HCT116 (cell line): ENCODE measurements around the gene SELENOK. TPM values are rescaled to one million over a fixed set of nuclear protein-coding genes. Genes with fewer than 3 reads are reported as not detected.
A peak's percentile ranks its signal among the peaks of the same experiment; 100 is the strongest.

Experiments used
- ATAC-seq: fragments of 200-7000 bp; cut with Tn5 transposase; 2 replicates; pipeline ENCODE4 v1.9.1; 2020; ENCODE audit warnings: mild to moderate bottlenecking, moderate library complexity
- BruUV-seq: library from RNA; stranded (reverse); fragments of 400-500 nt; replicated peaks from 2 replicates; lab custom pipeline; 2021; lab: Mats Ljungman, UMichigan
- CTCF ChIA-PET: fragments of 300-600 bp; sonication (Branson Sonifier 250); formaldehyde crosslinking; loops from one replicate; lab custom pipeline; 2021; ENCODE audit warnings: antibody characterized with exemption; lab: Charles Lee
- POLR2A ChIA-PET: fragments of 300-600, 350-600 bp; sonication (Branson Sonifier 250); formaldehyde crosslinking; loops from one replicate; lab custom pipeline; 2021; ENCODE audit warnings: antibody characterized with exemption; lab: Charles Lee
- RAD21 ChIA-PET, 2 experiments: fragments of 300-600 bp; sonication (Branson Sonifier 250); formaldehyde crosslinking; loops; one replicate each; lab custom pipeline; 2023; ENCODE audit warnings: low total read pairs in 2 of 2; ENCODE audit not compliant: uncharacterized antibody in 2 of 2, unreplicated experiment in 2 of 2, low non-redundant PET in 1 of 2; lab: Charles Lee
- DNase-seq: peaks from one replicate; pipeline ENCODE4 v3.0.0-alpha.2; 2010; ENCODE audit warnings: low read depth, low spot score
- H2AFZ ChIP-seq: fragments of 200-600 bp; shearing (Covaris generic), sonication (generic); 2 replicates; pipeline ENCODE4 v1.6.1; 2017; ENCODE audit warnings: low read depth, mixed run types, mixed read lengths, antibody characterized with exemption, low read length; ENCODE audit not compliant: poor library complexity, severe bottlenecking
- H3K27ac ChIP-seq: 2 replicates; pipeline ENCODE4 v1.5.1; 2012; ENCODE audit warnings: low read depth, low read length
- H3K27me3 ChIP-seq: fragments of 200-600 bp; sonication (generic); 2 replicates; pipeline ENCODE4 v1.6.1; 2016; ENCODE audit warnings: mixed run types, low read length, mixed read lengths; ENCODE audit not compliant: insufficient read depth
- H3K36me3 ChIP-seq, 2 experiments: fragments of 200-500 bp in 1 of 2; fragments of 200-600 bp in 1 of 2; sonication (Bioruptor generic) in 1 of 2; sonication (generic) in 1 of 2; 2 replicates each; pipeline versions ENCODE4 v1.5.1 to v1.6.1; 2014 to 2016; ENCODE audit warnings: low read length in 2 of 2, inconsistent platforms in 1 of 2, mixed read lengths in 1 of 2, mixed run types in 1 of 2; ENCODE audit not compliant: insufficient read depth in 2 of 2, control insufficient read depth in 1 of 2
- H3K4me1 ChIP-seq, 2 experiments: fragments of 200-600 bp in 1 of 2; sonication (generic) in 1 of 2; 2 replicates each; pipeline versions ENCODE4 v1.5.1 to v1.6.1; 2012 to 2017; ENCODE audit warnings: low read length in 2 of 2, inconsistent platforms in 1 of 2, mild to moderate bottlenecking in 1 of 2, mixed read lengths in 1 of 2, mixed run types in 1 of 2, moderate library complexity in 1 of 2; ENCODE audit not compliant: insufficient read depth in 2 of 2, control insufficient read depth in 1 of 2
- H3K4me2 ChIP-seq: fragments of 200-600 bp; sonication (generic); 2 replicates; pipeline ENCODE4 v1.6.1; 2017; ENCODE audit warnings: mixed run types, low read length, mixed read lengths
- H3K4me3 ChIP-seq, 2 experiments: fragments of 200-600 bp in 1 of 2; sonication (generic) in 1 of 2; replicated peaks in 1 of 2; 2 replicates each; pipeline ENCODE4 v1.5.1; 2011 to 2016; ENCODE audit warnings: low read length in 2 of 2, control low read depth in 1 of 2, low read depth in 1 of 2, mild to moderate bottlenecking in 1 of 2, mixed read lengths in 1 of 2, mixed run types in 1 of 2
- H3K79me2 ChIP-seq: fragments of 200-600 bp; sonication (generic); 2 replicates; pipeline ENCODE4 v1.6.1; 2017; ENCODE audit warnings: mild to moderate bottlenecking, mixed run types, low read length, moderate library complexity, mixed read lengths; ENCODE audit not compliant: insufficient read depth
- H3K9ac ChIP-seq: fragments of 200-600 bp; sonication (generic); 2 replicates; pipeline ENCODE4 v1.6.1; 2016; ENCODE audit warnings: low read length, mixed read lengths
- H3K9me2 ChIP-seq: fragments of 200-600 bp; sonication (generic), shearing (Covaris generic); 2 replicates; pipeline ENCODE4 v1.6.1; 2017; ENCODE audit warnings: mixed run types, mild to moderate bottlenecking, moderate library complexity; ENCODE audit not compliant: insufficient read depth
- H3K9me3 ChIP-seq, 2 experiments: fragments of 200-500 bp in 1 of 2; fragments of 200-600 bp in 1 of 2; sonication (Bioruptor generic) in 1 of 2; sonication (generic) in 1 of 2; 2 replicates each; pipeline ENCODE4 v1.6.1; 2014 to 2017; ENCODE audit warnings: low read length in 2 of 2, mixed read lengths in 2 of 2, inconsistent platforms in 1 of 2, low read depth in 1 of 2, mild to moderate bottlenecking in 1 of 2, mixed run types in 1 of 2, moderate library complexity in 1 of 2; ENCODE audit not compliant: control insufficient read depth in 1 of 2, insufficient read depth in 1 of 2
- H4K20me1 ChIP-seq: fragments of 200-600 bp; sonication (generic), shearing (Covaris generic); 2 replicates; pipeline ENCODE4 v1.6.1; 2017; ENCODE audit warnings: mixed run types, mild to moderate bottlenecking, moderate library complexity; ENCODE audit not compliant: insufficient read depth
- CTCF ChIP-seq, 3 experiments: fragments of 200-600 bp in 1 of 3; sonication (generic) in 1 of 3; IDR thresholded peaks in 2 of 3; conservative IDR thresholded peaks in 1 of 3; 2 replicates each; pipeline ENCODE4 v1.5.1; 2012 to 2017; ENCODE audit warnings: low read depth in 2 of 3, low read length in 2 of 3, antibody characterized with exemption in 1 of 3, borderline replicate concordance in 1 of 3, control low read depth in 1 of 3, mild to moderate bottlenecking in 1 of 3, mixed read lengths in 1 of 3, mixed run types in 1 of 3, moderate library complexity in 1 of 3; ENCODE audit not compliant: insufficient read depth in 1 of 3
- EZH2 ChIP-seq: fragments of 200-600 bp; sonication (generic); IDR thresholded peaks from 2 replicates; pipeline ENCODE4 v1.6.1; 2017; ENCODE audit warnings: antibody characterized with exemption, mixed run types
- POLR2A ChIP-seq: IDR thresholded peaks from 2 replicates; pipeline ENCODE4 v1.7.0; 2011; ENCODE audit warnings: borderline replicate concordance; ENCODE audit not compliant: insufficient read depth, insufficient read length; ENCODE audit errors: extremely low read depth
- POLR2AphosphoS5 ChIP-seq: IDR thresholded peaks from 2 replicates; pipeline ENCODE4 v1.6.1; 2011; ENCODE audit warnings: mild to moderate bottlenecking, low read depth, low read length, moderate library complexity
- RAD21 ChIP-seq: IDR thresholded peaks from 2 replicates; pipeline ENCODE4 v1.6.1; 2012; ENCODE audit warnings: low read depth, mild to moderate bottlenecking
- SIN3A ChIP-seq: IDR thresholded peaks from 2 replicates; pipeline ENCODE4 v1.6.1; 2012; ENCODE audit warnings: low read depth
- ZBTB33 ChIP-seq: IDR thresholded peaks from 2 replicates; pipeline ENCODE4 v1.6.1; 2011; ENCODE audit warnings: mild to moderate bottlenecking, low read length, moderate library complexity; ENCODE audit not compliant: insufficient replicate concordance; ENCODE audit errors: extremely low read depth
- intact Hi-C: fragments of 100-400 bp; cut with micrococcal nuclease; formaldehyde crosslinking; loops from 2 replicates; pipeline ENCODE4 v1.10.0; 2022
- total RNA-seq: library from RNA; stranded (reverse); gene quantifications from one replicate; pipeline ENCODE4 v1.2.1, GENCODE V29; 2021; ENCODE audit not compliant: unreplicated experiment

The SELENOK gene
- total RNA-seq, 1 experiment from 2014 or later: 35.1 TPM

- ChIA-PET CTCF (interaction anchor here (1.2 kb wide), 1 partner anchor 252 kb away, joined by 4 read pairs; no protein-coding TSS in a partner anchor), RAD21 (no interaction called here), POLR2A (no interaction called here)
- intact Hi-C loops: loop anchor here (5.0 kb wide), 1 partner anchor 244 kb away; no protein-coding TSS in a partner anchor
- Histone ChIP-seq H3K4me1 (no peaks in the 10 kb centered on the region), H3K79me2 (no peaks in the 10 kb centered on the region), H3K9ac (no peak overlapping the region), H3K4me3 (no peak overlapping the region), H3K9me2 (no peaks in the 10 kb centered on the region), H3K9me3 (no peaks in the 10 kb centered on the region), H2AFZ (no peak overlapping the region), H3K36me3 (no peaks in the 10 kb centered on the region), H3K27ac (no peak overlapping the region), H4K20me1 (no peaks in the 10 kb centered on the region), H3K4me2 (no peak overlapping the region), H3K27me3 (peaks cover 5% of the 10 kb centered on the region; the same call in 1 of the 2 replicates)
- no TSS peak for BruUV-seq
- TF ChIP-seq SIN3A (no peak), RAD21 (peak; percentile 66), CTCF (IDR thresholded peaks at IDR 0.05 in 2 of 3, conservative IDR thresholded peaks at IDR 0.05 in 1 of 3; ENCODE audit: borderline replicate concordance in 1 of 3, insufficient read depth in 1 of 3, low read depth in 2 of 3, low read length in 2 of 3) (peak; percentile 51 to 62 (median 56); a peak in 5 of 6 replicates), POLR2AphosphoS5 (no peak)
- peak; percentile 78 for ATAC-seq
- DNase-seq: no peak
These were observed 29.6 kb upstream of the SELENOK start for GRCh38 chr3:53921296-53921695.

- POLR2A ChIA-PET: no interaction called here
- Histone ChIP-seq H3K27me3 (peaks cover 16% of the 10 kb centered on the region; the same call in 1 of the 2 replicates), H3K36me3 (no peaks in the 10 kb centered on the region), H4K20me1 (no peaks in the 10 kb centered on the region), H3K4me1 (no peaks in the 10 kb centered on the region), H3K4me3 (no peak overlapping the region), H3K79me2 (no peaks in the 10 kb centered on the region), H3K27ac (no peak overlapping the region), H3K9ac (no peak overlapping the region), H3K4me2 (no peak overlapping the region), H2AFZ (no peak overlapping the region), H3K9me2 (no peaks in the 10 kb centered on the region), H3K9me3 (no peaks in the 10 kb centered on the region)
- ATAC-seq (no peak), DNase-seq (no peak)
- intact Hi-C loops: loop anchor here (5.0 kb wide), 1 partner anchor 242 kb away; no protein-coding TSS in a partner anchor
- TF ChIP-seq POLR2A (no peak), ZBTB33 (no peak), POLR2AphosphoS5 (no peak), EZH2 (no peak)
- no TSS peak for BruUV-seq
- RAD21 ChIA-PET: no interaction called here
- CTCF ChIA-PET: no interaction called here
These were observed 28.1 kb upstream of the SELENOK start for GRCh38 chr3:53919741-53920140.
